K562 (cell line): Measurements from ENCODE around the gene DLGAP3. TPM values are rescaled to one million over a fixed set of nuclear protein-coding genes. Genes with fewer than 3 reads are reported as not detected.

Experiments used
- CBFB ChIP-seq: sonication (generic); formaldehyde crosslinking; IDR thresholded peaks from 2 replicates; pipeline ENCODE4 v1.4.0; 2020; ENCODE audit warnings: mild to moderate bottlenecking, missing genetic modification reagents
- CBX3 ChIP-seq, 2 experiments: IDR thresholded peaks; 1 replicate in 1 of 2; 2 replicates in 1 of 2; pipeline ENCODE4 v1.6.1; 2012; ENCODE audit warnings: inconsistent platforms in 2 of 2, low read length in 2 of 2, borderline replicate concordance in 1 of 2, control low read depth in 1 of 2
- CC2D1A ChIP-seq: fragments of 450-650 bp; IDR thresholded peaks from 2 replicates; pipeline ENCODE4 v1.6.1; 2017; ENCODE audit warnings: mild to moderate bottlenecking
- EZH2 ChIP-seq: IDR thresholded peaks from 2 replicates; pipeline ENCODE4 v1.6.1; 2012; ENCODE audit warnings: low read depth, mild to moderate bottlenecking, inconsistent platforms, low read length, borderline replicate concordance
- FOXJ3 ChIP-seq: sonication (generic); formaldehyde crosslinking; IDR thresholded peaks from 2 replicates; pipeline ENCODE4 v1.4.0; 2020; ENCODE audit warnings: mild to moderate bottlenecking, missing genetic modification reagents
- HNRNPH1 ChIP-seq: fragments of 200-400 bp; formaldehyde crosslinking; optimal IDR thresholded peaks from 2 replicates; pipeline ENCODE3; 2017; ENCODE audit warnings: low read depth, mild to moderate bottlenecking, low read length, moderate library complexity
- KLF13 ChIP-seq: fragments of 450-650 bp; IDR thresholded peaks from 2 replicates; pipeline ENCODE4 v1.6.1; 2016; ENCODE audit warnings: missing genetic modification characterization, low read depth, mild to moderate bottlenecking, missing compliant biosample characterization, moderate library complexity, borderline replicate concordance
- MXI1 ChIP-seq: IDR thresholded peaks from 2 replicates; pipeline ENCODE4 v1.6.1; 2011; ENCODE audit warnings: low read depth, mild to moderate bottlenecking, improper control_type of control experiment, low read length
- PRMT5 ChIP-seq: sonication (generic); formaldehyde crosslinking; IDR thresholded peaks from 2 replicates; pipeline ENCODE4 v1.5.0; 2020; ENCODE audit warnings: missing genetic modification reagents
- SRSF7 ChIP-seq: fragments of 200-400 bp; formaldehyde crosslinking; optimal IDR thresholded peaks from 2 replicates; pipeline ENCODE3; 2017; ENCODE audit warnings: mild to moderate bottlenecking, low read depth, low read length
- ZKSCAN1 ChIP-seq: fragments of 150-350 bp; IDR thresholded peaks from 2 replicates; pipeline ENCODE4 v1.6.1; 2016; ENCODE audit warnings: low read depth, low read length
- ZNF551 ChIP-seq: fragments of 250-450 bp; sonication (Bioruptor Pico); IDR thresholded peaks from 2 replicates; pipeline ENCODE4 v1.5.0; 2021; ENCODE audit warnings: mild to moderate bottlenecking, moderate library complexity
- ZNF561 ChIP-seq: fragments of 450-650 bp; formaldehyde crosslinking; conservative IDR thresholded peaks from 2 replicates; pipeline ENCODE4 v1.4.0; 2020; ENCODE audit warnings: mild to moderate bottlenecking, moderate library complexity
- polyA plus RNA-seq, 8 experiments: library from polyadenylated mRNA; depleted of rRNA in 4 of 8; stranded (reverse) in 5 of 8; unstranded in 3 of 8; fragments of >200 nt; fragmentation: Nextera tagmentation in 2 of 8; fragmentation: Illumina TruSeq in 1 of 8; extraction: Ambion mirVana in 2 of 8; extraction: Trizol in 1 of 8; gene quantifications; 2 replicates each; pipeline versions ENCODE4 v1.2.1 to v1.2.3, GENCODE V29; 2011 to 2014; ENCODE audit warnings: inconsistent platforms in 1 of 8, missing spikeins in 1 of 8
- total RNA-seq, 7 experiments: library from RNA; depleted of rRNA in 6 of 7; stranded (reverse); fragments of >200 nt in 6 of 7; fragmentation: Illumina TruSeq in 2 of 7; extraction: Trizol in 2 of 7; gene quantifications; 2 replicates each; pipeline versions ENCODE4 v1.2.1 to v1.2.3, GENCODE V29; 2011 to 2021; ENCODE audit warnings: low replicate concordance in 1 of 7
- TF ChIP-seq, protein P1 (sequence below): sonication (generic); formaldehyde crosslinking; IDR thresholded peaks from 2 replicates; pipeline ENCODE4 v1.9.0; 2022; ENCODE audit warnings: mild to moderate bottlenecking, missing genetic modification reagents
- TF ChIP-seq, protein P2 (sequence below): fragments of 250-450 bp; sonication (Bioruptor Pico); IDR thresholded peaks from 2 replicates; pipeline ENCODE4 v1.4.0; 2020; ENCODE audit warnings: mild to moderate bottlenecking, moderate library complexity, borderline replicate concordance
- TF ChIP-seq, protein P3 (sequence below): sonication (generic); formaldehyde crosslinking; IDR thresholded peaks from 2 replicates; pipeline ENCODE4 v1.8.1; 2023; ENCODE audit warnings: mild to moderate bottlenecking, missing genetic modification reagents
- TF ChIP-seq, protein P4 (sequence below): sonication (generic); formaldehyde crosslinking; IDR thresholded peaks from 2 replicates; pipeline ENCODE4 v1.9.0; 2022; ENCODE audit warnings: mild to moderate bottlenecking, missing genetic modification reagents

Gene DLGAP3
- total and polyA plus RNA-seq, 9 of the 15 experiments (the other 6 are each of a cell fraction or from before 2014, with no cell fraction given): 0.01 to 0.16 (median 0.07) TPM; not detected in 6

DNA sequence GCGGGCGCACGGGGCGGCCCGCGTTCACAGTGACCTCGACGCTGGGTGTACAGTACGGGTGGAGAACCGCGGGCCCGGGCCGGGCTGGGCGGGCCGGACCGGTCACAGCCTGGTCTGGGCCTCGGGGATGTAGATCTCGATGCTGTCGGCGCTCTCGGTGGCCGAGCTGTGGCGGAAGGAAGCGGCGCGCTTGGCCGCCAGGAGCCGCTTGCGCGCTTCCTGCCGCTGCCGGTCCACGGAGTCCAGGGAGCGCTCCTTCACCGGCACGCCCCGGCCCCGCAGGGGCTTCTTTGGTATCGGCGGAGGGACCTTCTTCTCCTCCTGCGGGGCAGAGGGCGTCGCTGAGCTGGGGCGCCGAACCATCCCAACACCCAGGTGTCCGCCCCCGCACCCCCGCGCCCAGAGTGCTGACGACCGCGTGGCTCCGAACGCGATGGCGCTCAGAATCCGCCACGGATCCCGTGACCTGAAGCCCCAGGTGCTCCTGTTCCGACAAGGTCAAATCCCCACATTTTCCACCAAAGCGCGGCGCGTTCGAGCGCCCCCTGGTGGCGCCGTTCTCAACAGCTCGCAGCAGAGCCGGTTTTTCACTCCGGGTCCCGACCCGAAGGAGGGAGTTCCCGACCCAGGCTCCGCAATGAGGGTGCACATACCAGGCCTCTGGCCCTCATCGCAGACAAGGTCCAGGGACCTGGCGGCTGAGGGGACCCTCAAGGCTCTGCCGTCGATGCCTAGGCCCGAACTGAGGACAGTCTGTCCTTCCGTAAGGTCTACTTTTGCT, 63.3 kb downstream of the DLGAP3 start (continued):
- TF ChIP-seq, protein P1, sequence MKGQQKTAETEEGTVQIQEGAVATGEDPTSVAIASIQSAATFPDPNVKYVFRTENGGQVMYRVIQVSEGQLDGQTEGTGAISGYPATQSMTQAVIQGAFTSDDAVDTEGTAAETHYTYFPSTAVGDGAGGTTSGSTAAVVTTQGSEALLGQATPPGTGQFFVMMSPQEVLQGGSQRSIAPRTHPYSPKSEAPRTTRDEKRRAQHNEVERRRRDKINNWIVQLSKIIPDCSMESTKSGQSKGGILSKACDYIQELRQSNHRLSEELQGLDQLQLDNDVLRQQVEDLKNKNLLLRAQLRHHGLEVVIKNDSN (CRISPR knock-in tag): peak; percentile 63
- TF ChIP-seq, protein P2, sequence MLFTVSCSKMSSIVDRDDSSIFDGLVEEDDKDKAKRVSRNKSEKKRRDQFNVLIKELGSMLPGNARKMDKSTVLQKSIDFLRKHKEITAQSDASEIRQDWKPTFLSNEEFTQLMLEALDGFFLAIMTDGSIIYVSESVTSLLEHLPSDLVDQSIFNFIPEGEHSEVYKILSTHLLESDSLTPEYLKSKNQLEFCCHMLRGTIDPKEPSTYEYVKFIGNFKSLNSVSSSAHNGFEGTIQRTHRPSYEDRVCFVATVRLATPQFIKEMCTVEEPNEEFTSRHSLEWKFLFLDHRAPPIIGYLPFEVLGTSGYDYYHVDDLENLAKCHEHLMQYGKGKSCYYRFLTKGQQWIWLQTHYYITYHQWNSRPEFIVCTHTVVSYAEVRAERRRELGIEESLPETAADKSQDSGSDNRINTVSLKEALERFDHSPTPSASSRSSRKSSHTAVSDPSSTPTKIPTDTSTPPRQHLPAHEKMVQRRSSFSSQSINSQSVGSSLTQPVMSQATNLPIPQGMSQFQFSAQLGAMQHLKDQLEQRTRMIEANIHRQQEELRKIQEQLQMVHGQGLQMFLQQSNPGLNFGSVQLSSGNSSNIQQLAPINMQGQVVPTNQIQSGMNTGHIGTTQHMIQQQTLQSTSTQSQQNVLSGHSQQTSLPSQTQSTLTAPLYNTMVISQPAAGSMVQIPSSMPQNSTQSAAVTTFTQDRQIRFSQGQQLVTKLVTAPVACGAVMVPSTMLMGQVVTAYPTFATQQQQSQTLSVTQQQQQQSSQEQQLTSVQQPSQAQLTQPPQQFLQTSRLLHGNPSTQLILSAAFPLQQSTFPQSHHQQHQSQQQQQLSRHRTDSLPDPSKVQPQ (CRISPR knock-in tag): no peak
- TF ChIP-seq SRSF7 (no peak), CBX3 (IDR thresholded peaks at IDR 0.05; ENCODE audit: borderline replicate concordance in 1 of 2, low read length in 2 of 2) (peak in 1 of 2 experiments; percentile 60; a peak in 1 of 3 replicates), PRMT5 (CRISPR knock-in tag) (no peak), FOXJ3 (CRISPR knock-in tag) (no peak), EZH2 (no peak), MXI1 (no peak), KLF13 (tag) (no peak), CC2D1A (peak; percentile 46; the same call in 1 of the 2 replicates), HNRNPH1 (no peak), ZNF561 (no peak), CBFB (no peak), ZNF551 (CRISPR knock-in tag) (no peak), ZKSCAN1 (peak; percentile 52; the same call in 1 of the 2 replicates)
- TF ChIP-seq, protein P3, sequence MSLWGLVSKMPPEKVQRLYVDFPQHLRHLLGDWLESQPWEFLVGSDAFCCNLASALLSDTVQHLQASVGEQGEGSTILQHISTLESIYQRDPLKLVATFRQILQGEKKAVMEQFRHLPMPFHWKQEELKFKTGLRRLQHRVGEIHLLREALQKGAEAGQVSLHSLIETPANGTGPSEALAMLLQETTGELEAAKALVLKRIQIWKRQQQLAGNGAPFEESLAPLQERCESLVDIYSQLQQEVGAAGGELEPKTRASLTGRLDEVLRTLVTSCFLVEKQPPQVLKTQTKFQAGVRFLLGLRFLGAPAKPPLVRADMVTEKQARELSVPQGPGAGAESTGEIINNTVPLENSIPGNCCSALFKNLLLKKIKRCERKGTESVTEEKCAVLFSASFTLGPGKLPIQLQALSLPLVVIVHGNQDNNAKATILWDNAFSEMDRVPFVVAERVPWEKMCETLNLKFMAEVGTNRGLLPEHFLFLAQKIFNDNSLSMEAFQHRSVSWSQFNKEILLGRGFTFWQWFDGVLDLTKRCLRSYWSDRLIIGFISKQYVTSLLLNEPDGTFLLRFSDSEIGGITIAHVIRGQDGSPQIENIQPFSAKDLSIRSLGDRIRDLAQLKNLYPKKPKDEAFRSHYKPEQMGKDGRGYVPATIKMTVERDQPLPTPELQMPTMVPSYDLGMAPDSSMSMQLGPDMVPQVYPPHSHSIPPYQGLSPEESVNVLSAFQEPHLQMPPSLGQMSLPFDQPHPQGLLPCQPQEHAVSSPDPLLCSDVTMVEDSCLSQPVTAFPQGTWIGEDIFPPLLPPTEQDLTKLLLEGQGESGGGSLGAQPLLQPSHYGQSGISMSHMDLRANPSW (CRISPR knock-in tag): no peak
- TF ChIP-seq, protein P4, sequence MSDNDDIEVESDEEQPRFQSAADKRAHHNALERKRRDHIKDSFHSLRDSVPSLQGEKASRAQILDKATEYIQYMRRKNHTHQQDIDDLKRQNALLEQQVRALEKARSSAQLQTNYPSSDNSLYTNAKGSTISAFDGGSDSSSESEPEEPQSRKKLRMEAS (CRISPR knock-in tag): peak; percentile 91
